Measurements from ENCODE around the gene GSK3B.

- TF ChIP-seq, protein P1, sequence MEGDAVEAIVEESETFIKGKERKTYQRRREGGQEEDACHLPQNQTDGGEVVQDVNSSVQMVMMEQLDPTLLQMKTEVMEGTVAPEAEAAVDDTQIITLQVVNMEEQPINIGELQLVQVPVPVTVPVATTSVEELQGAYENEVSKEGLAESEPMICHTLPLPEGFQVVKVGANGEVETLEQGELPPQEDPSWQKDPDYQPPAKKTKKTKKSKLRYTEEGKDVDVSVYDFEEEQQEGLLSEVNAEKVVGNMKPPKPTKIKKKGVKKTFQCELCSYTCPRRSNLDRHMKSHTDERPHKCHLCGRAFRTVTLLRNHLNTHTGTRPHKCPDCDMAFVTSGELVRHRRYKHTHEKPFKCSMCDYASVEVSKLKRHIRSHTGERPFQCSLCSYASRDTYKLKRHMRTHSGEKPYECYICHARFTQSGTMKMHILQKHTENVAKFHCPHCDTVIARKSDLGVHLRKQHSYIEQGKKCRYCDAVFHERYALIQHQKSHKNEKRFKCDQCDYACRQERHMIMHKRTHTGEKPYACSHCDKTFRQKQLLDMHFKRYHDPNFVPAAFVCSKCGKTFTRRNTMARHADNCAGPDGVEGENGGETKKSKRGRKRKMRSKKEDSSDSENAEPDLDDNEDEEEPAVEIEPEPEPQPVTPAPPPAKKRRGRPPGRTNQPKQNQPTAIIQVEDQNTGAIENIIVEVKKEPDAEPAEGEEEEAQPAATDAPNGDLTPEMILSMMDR (IDR thresholded peaks at IDR 0.05; ENCODE audit: borderline replicate concordance, extremely low read depth, low read length, poor library complexity, severe bottlenecking): no peak
- TF ChIP-seq EZH2 (IDR thresholded peaks at IDR 0.05; ENCODE audit: borderline replicate concordance, low read depth, low read length, severe bottlenecking): no peak
Measured at GRCh38 chr3:120072867-120073525, 21.3 kb downstream of the GSK3B start.

All from DND-41 (cell line).